K562 (cell line): ENCODE measurements around the gene SPOCK2. TPM values are rescaled to one million over a fixed set of nuclear protein-coding genes. Genes with fewer than 3 reads are reported as not detected.

Source experiments
- ATAC-seq: fragments of 200-7000 bp; cut with Tn5 transposase; 3 replicates; pipeline ENCODE4 v1.9.1; 2020; ENCODE audit warnings: moderate library complexity
- BruUV-seq: library from RNA; stranded (reverse); fragments of 400-500 nt; replicated peaks from 2 replicates; lab custom pipeline; 2021; lab: Mats Ljungman, UMichigan
- CTCF ChIA-PET: fragments of 300-600 bp; formaldehyde crosslinking; extraction: SDS; loops from one replicate; lab custom pipeline; 2021; ENCODE audit warnings: low intra/inter-chr PET ratio; lab: Yijun Ruan, JAX
- POLR2A ChIA-PET: fragments of 300-600, 350-650 bp; sonication (Branson Sonifier 250); formaldehyde crosslinking; extraction: SDS; loops from one replicate; lab custom pipeline; 2021; ENCODE audit warnings: antibody characterized with exemption, inconsistent platforms; lab: Yijun Ruan, JAX
- DNase-seq, 4 experiments: peaks; one replicate each; pipeline versions ENCODE4 v3.0.0 to v3.0.0-alpha.2; 2011 to 2018; ENCODE audit warnings: low spot score in 3 of 4, mixed read lengths in 3 of 4; ENCODE audit errors: extremely low read depth in 1 of 4
- FAIRE-seq: peaks from 2 replicates; lab custom pipeline; 2011; peaks lifted over from hg19 to GRCh38; lab: Jason Lieb, UNC
- H2AFZ ChIP-seq: 2 replicates; pipeline ENCODE4 v1.6.0; 2011; ENCODE audit warnings: low read depth, low read length, control low read depth, inconsistent platforms
- H3K27ac ChIP-seq: fragments of 200-600 bp; 3 replicates; pipeline ENCODE4 v1.8.0; 2011; ENCODE audit warnings: low read depth, mild to moderate bottlenecking, control low read depth, inconsistent platforms, low read length, moderate library complexity, mixed read lengths; ENCODE audit errors: extremely low read depth
- H3K27me3 ChIP-seq, 2 experiments: fragments of 300-600 bp in 1 of 2; 2 replicates in 1 of 2; 3 replicates in 1 of 2; pipeline versions ENCODE4 v1.6.0 to v1.8.0; 2011; ENCODE audit warnings: inconsistent platforms in 2 of 2, low read length in 2 of 2, mild to moderate bottlenecking in 1 of 2, mixed read lengths in 1 of 2, moderate library complexity in 1 of 2; ENCODE audit not compliant: control insufficient read depth in 2 of 2, insufficient read depth in 2 of 2
- H3K36me3 ChIP-seq: fragments of 300-600 bp; 3 replicates; pipeline ENCODE4 v1.8.0; 2011; ENCODE audit warnings: mild to moderate bottlenecking, low read length, inconsistent platforms; ENCODE audit not compliant: control insufficient read depth, insufficient read depth
- H3K4me1 ChIP-seq, 2 experiments: fragments of 200-600 bp in 1 of 2; replicated peaks in 1 of 2; 2 replicates in 1 of 2; 3 replicates in 1 of 2; pipeline versions ENCODE4 v1.5.1 to v1.8.0; 2011; ENCODE audit warnings: inconsistent platforms in 2 of 2, low read length in 2 of 2, mild to moderate bottlenecking in 1 of 2, mixed read lengths in 1 of 2, moderate library complexity in 1 of 2; ENCODE audit not compliant: control insufficient read depth in 2 of 2, insufficient read depth in 2 of 2
- H3K4me2 ChIP-seq: 2 replicates; pipeline ENCODE4 v1.6.1; 2011; ENCODE audit warnings: low read length, control low read depth, inconsistent platforms, mixed read lengths; ENCODE audit not compliant: insufficient read depth
- H3K4me3 ChIP-seq: fragments of 200-600 bp; sonication (generic), shearing (Covaris generic); 2 replicates; pipeline ENCODE4 v1.5.1; 2016; ENCODE audit warnings: control low read depth, inconsistent platforms
- H3K79me2 ChIP-seq: fragments of 200-600 bp; 3 replicates; pipeline ENCODE4 v1.8.0; 2011; ENCODE audit warnings: low read length, inconsistent platforms; ENCODE audit not compliant: control insufficient read depth, insufficient read depth
- H3K9ac ChIP-seq, 2 experiments: 2 replicates each; pipeline versions ENCODE4 v1.6.0 to v1.6.1; 2011; ENCODE audit warnings: low read depth in 2 of 2, low read length in 2 of 2, control low read depth in 1 of 2, inconsistent platforms in 1 of 2, mild to moderate bottlenecking in 1 of 2, mixed read lengths in 1 of 2; ENCODE audit not compliant: insufficient read depth in 1 of 2
- H3K9me1 ChIP-seq: one replicate; pipeline ENCODE4 v1.6.0; 2011; ENCODE audit warnings: inconsistent platforms, mild to moderate bottlenecking, low read length, moderate library complexity; ENCODE audit not compliant: control insufficient read depth, insufficient read depth
- H3K9me3 ChIP-seq: replicated peaks from 2 replicates; pipeline ENCODE4 v1.5.1; 2011; ENCODE audit warnings: low read depth, low read length, inconsistent platforms; ENCODE audit not compliant: control insufficient read depth, insufficient read depth
- H4K20me1 ChIP-seq: replicated peaks from 2 replicates; pipeline ENCODE4 v1.6.1; 2011; ENCODE audit warnings: low read length, inconsistent platforms, mixed read lengths; ENCODE audit not compliant: control insufficient read depth, insufficient read depth
- CBX1 ChIP-seq: sonication (generic); IDR thresholded peaks from 2 replicates; pipeline ENCODE4 v1.6.1; 2016; ENCODE audit warnings: antibody characterized with exemption, low read depth, mild to moderate bottlenecking
- CHD2 ChIP-seq: IDR thresholded peaks from 2 replicates; pipeline ENCODE4 v1.6.1; 2011; ENCODE audit warnings: low read depth, low read length
- NFIC ChIP-seq: fragments of 450-650 bp; IDR thresholded peaks from 2 replicates; pipeline ENCODE4 v1.6.1; 2017; ENCODE audit warnings: mild to moderate bottlenecking, inconsistent platforms
- POLR3A ChIP-seq: IDR thresholded peaks from 2 replicates; pipeline ENCODE4 v1.6.1; 2011; ENCODE audit warnings: borderline replicate concordance, mild to moderate bottlenecking, moderate library complexity; ENCODE audit not compliant: insufficient read length, insufficient read depth; ENCODE audit errors: extremely low read depth
- ZFP91 ChIP-seq: sonication (generic); formaldehyde crosslinking; IDR thresholded peaks from 2 replicates; pipeline ENCODE4 v1.8.0; 2022; ENCODE audit warnings: mild to moderate bottlenecking, missing genetic modification reagents
- ZHX1 ChIP-seq: fragments of 150-350 bp; conservative IDR thresholded peaks from 2 replicates; pipeline ENCODE4 v1.6.1; 2014; ENCODE audit warnings: low read length
- WGBS: fragments of 100-300 bp; shearing (Covaris generic); methylation state at CpG from one replicate; pipeline ENCODE4 v1.1.6; 2016; ENCODE audit warnings: low coverage, mixed read lengths; ENCODE audit not compliant: insufficient coverage; ENCODE audit errors: missing lambda C conversion rate; 5-methylcytosine and 5-hydroxymethylcytosine counted together
- in situ Hi-C: fragments of 300-500 bp; cut with MboI; formaldehyde crosslinking; loops from 4 replicates; pipeline ENCODE4 v1.15.0; 2018; ENCODE audit warnings: inconsistent platforms, mixed read lengths
- intact Hi-C: fragments of 100-400 bp; cut with micrococcal nuclease; formaldehyde crosslinking; loops from 2 replicates; pipeline ENCODE4 v1.14.2; 2022
- polyA plus RNA-seq, 8 experiments: library from polyadenylated mRNA; depleted of rRNA in 4 of 8; stranded (reverse) in 5 of 8; unstranded in 3 of 8; fragments of >200 nt; fragmentation: Nextera tagmentation in 2 of 8; fragmentation: Illumina TruSeq in 1 of 8; extraction: Ambion mirVana in 2 of 8; extraction: Trizol in 1 of 8; gene quantifications; 2 replicates each; pipeline versions ENCODE4 v1.2.1 to v1.2.3, GENCODE V29; 2011 to 2014; ENCODE audit warnings: inconsistent platforms in 1 of 8, missing spikeins in 1 of 8
- total RNA-seq, 7 experiments: library from RNA; depleted of rRNA in 6 of 7; stranded (reverse); fragments of >200 nt in 6 of 7; fragmentation: Illumina TruSeq in 2 of 7; extraction: Trizol in 2 of 7; gene quantifications; 2 replicates each; pipeline versions ENCODE4 v1.2.1 to v1.2.3, GENCODE V29; 2011 to 2021; ENCODE audit warnings: low replicate concordance in 1 of 7
- TF ChIP-seq, protein P1 (sequence below): sonication (generic); formaldehyde crosslinking; IDR thresholded peaks from 2 replicates; pipeline ENCODE4 v1.5.0; 2020; ENCODE audit warnings: missing genetic modification reagents
- TF ChIP-seq, protein P2 (sequence below): fragments of 450-650 bp; IDR thresholded peaks from 2 replicates; pipeline ENCODE4 v1.6.1; 2016; ENCODE audit warnings: low read depth

Gene SPOCK2
- total and polyA plus RNA-seq, 9 of the 15 experiments (the other 6 are each of a cell fraction or from before 2014, with no cell fraction given): 0.04 to 0.86 (median 0.11) TPM; not detected in 2

- peaks cover 7 to 8% of the 10 kb centered on the region in 2 experiments; a peak in 3 of 5 replicates for H3K4me1 ChIP-seq
- BruUV-seq: no TSS peak
- TF ChIP-seq, protein P1, sequence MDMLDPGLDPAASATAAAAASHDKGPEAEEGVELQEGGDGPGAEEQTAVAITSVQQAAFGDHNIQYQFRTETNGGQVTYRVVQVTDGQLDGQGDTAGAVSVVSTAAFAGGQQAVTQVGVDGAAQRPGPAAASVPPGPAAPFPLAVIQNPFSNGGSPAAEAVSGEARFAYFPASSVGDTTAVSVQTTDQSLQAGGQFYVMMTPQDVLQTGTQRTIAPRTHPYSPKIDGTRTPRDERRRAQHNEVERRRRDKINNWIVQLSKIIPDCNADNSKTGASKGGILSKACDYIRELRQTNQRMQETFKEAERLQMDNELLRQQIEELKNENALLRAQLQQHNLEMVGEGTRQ (CRISPR knock-in tag): no peak
- no peak for TF ChIP-seq CBX1
- TF ChIP-seq, protein P2, sequence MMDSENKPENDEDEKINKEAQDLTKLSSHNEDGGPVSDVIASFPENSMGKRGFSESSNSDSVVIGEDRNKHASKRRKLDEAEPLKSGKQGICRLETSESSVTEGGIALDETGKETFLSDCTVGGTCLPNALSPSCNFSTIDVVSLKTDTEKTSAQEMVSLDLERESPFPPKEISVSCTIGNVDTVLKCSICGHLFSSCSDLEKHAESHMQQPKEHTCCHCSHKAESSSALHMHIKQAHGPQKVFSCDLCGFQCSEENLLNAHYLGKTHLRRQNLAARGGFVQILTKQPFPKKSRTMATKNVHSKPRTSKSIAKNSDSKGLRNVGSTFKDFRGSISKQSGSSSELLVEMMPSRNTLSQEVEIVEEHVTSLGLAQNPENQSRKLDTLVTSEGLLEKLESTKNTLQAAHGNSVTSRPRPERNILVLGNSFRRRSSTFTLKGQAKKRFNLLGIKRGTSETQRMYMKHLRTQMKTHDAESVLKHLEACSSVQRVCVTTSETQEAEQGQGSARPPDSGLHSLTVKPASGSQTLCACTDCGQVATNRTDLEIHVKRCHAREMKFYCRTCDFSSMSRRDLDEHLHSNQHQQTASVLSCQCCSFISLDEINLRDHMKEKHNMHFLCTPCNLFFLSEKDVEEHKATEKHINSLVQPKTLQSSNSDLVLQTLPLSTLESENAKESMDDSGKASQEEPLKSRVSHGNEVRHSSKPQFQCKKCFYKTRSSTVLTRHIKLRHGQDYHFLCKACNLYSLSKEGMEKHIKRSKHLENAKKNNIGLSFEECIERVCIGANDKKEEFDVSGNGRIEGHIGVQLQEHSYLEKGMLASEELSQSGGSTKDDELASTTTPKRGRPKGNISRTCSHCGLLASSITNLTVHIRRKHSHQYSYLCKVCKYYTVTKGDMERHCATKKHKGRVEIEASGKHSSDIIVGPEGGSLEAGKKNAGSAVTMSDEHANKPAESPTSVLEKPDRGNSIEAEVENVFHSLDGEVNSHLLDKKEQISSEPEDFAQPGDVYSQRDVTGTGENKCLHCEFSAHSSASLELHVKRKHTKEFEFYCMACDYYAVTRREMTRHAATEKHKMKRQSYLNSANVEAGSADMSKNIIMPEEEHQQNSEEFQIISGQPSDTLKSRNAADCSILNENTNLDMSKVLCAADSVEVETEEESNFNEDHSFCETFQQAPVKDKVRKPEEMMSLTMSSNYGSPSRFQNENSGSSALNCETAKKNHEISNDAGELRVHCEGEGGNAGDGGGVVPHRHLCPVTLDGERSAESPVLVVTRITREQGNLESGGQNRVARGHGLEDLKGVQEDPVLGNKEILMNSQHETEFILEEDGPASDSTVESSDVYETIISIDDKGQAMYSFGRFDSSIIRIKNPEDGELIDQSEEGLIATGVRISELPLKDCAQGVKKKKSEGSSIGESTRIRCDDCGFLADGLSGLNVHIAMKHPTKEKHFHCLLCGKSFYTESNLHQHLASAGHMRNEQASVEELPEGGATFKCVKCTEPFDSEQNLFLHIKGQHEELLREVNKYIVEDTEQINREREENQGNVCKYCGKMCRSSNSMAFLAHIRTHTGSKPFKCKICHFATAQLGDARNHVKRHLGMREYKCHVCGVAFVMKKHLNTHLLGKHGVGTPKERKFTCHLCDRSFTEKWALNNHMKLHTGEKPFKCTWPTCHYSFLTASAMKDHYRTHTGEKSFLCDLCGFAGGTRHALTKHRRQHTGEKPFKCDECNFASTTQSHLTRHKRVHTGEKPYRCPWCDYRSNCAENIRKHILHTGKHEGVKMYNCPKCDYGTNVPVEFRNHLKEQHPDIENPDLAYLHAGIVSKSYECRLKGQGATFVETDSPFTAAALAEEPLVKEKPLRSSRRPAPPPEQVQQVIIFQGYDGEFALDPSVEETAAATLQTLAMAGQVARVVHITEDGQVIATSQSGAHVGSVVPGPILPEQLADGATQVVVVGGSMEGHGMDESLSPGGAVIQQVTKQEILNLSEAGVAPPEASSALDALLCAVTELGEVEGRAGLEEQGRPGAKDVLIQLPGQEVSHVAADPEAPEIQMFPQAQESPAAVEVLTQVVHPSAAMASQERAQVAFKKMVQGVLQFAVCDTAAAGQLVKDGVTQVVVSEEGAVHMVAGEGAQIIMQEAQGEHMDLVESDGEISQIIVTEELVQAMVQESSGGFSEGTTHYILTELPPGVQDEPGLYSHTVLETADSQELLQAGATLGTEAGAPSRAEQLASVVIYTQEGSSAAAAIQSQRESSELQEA: no peak
- TF ChIP-seq NFIC: no peak
- TF ChIP-seq ZFP91 (CRISPR knock-in tag): no peak
- no peak for TF ChIP-seq POLR3A
- TF ChIP-seq CHD2: no peak
- TF ChIP-seq ZHX1: no peak
Observed at GRCh38 chr10:72041491-72041890, 46.9 kb downstream of the SPOCK2 start.

More at GRCh38 chr10:72041491-72041890, 46.9 kb downstream of the SPOCK2 start:
- FAIRE-seq (no peak), ATAC-seq (no peak), DNase-seq (no peak)
- in situ Hi-C loops (loop anchor here (10.0 kb wide), 1 partner anchor 727 kb away; the partner anchor contains the start of gene SLC29A3), intact Hi-C loops (loop anchor here (10.0 kb wide), 1 partner anchor 727 kb away; the partner anchor contains the start of gene SLC29A3)
- H3K4me2 ChIP-seq: no peak overlapping the region
- no peaks in the 10 kb centered on the region for H3K9me3 ChIP-seq
- 12% methylated on average over 6 of the region's 6 CpGs for WGBS
- CTCF ChIA-PET: no interaction called here
- no peak overlapping the region for H3K4me3 ChIP-seq
- no peaks in the 10 kb centered on the region for H3K36me3 ChIP-seq
- no peaks in the 10 kb centered on the region for H3K79me2 ChIP-seq
- H3K27ac ChIP-seq: no peak overlapping the region
- no peaks in the 10 kb centered on the region for H4K20me1 ChIP-seq
- no peaks in the 10 kb centered on the region for H3K9me1 ChIP-seq
- POLR2A ChIA-PET: interaction anchor here (0.6 to 1.3 kb wide), 2 partner anchors 18 to 287 kb away, joined by 3 read pairs; no protein-coding TSS in a partner anchor
- peaks cover 0 to 22% of the 10 kb centered on the region in 2 experiments; a peak in 3 of 5 replicates for H3K27me3 ChIP-seq
- H2AFZ ChIP-seq: no peak overlapping the region
- H3K9ac ChIP-seq: no peak overlapping the region
